Esophagus mucosa (tissue), 1 donor: ENCODE results near the gene AZGP1. TPM values are rescaled to one million over a fixed set of nuclear protein-coding genes. Genes with fewer than 3 reads are reported as not detected.
"Not testable (repeated sequence)": the region's sequence is repeated elsewhere in the genome, so short reads cannot be mapped to it uniquely, and the experiment has no call there.

Experiments used
- ATAC-seq: fragments of 200-7000 bp; cut with Tn5 transposase; one replicate; pipeline ENCODE4 v1.9.1; 2020
- total RNA-seq: library from RNA; stranded (reverse); gene quantifications from one replicate; pipeline ENCODE4 v1.2.4, GENCODE V29; 2023
- donor health status: DM: yes; HTN: yes; CAD: no.

AZGP1 gene
- total RNA-seq, 1 donor from 2014 or later = 10.8 TPM

- ATAC-seq = no peak
Observed at GRCh38 chr7:99949645-99950228, 26.1 kb downstream of the AZGP1 start.

DNA sequence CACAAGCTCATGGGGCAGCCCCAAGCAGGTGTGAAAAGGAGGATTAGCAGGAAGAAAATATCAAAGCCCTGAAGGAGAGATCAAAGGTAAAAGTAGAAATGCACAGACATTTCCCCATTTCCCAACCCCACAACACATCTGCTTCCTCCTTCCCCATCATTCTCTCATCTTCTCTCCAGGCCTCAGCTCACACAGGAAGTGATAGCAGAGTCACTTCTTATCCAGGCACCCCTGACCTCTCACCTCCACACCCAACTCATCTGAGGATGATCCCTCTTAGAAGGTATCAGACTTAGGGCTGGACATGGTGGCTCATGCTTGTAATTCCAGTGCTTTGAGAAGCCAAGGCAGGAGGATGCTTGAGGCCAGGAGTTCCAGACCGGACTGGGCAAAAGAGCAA is 28.2 kb downstream of the AZGP1 start:
- no peak for ATAC-seq

DNA sequence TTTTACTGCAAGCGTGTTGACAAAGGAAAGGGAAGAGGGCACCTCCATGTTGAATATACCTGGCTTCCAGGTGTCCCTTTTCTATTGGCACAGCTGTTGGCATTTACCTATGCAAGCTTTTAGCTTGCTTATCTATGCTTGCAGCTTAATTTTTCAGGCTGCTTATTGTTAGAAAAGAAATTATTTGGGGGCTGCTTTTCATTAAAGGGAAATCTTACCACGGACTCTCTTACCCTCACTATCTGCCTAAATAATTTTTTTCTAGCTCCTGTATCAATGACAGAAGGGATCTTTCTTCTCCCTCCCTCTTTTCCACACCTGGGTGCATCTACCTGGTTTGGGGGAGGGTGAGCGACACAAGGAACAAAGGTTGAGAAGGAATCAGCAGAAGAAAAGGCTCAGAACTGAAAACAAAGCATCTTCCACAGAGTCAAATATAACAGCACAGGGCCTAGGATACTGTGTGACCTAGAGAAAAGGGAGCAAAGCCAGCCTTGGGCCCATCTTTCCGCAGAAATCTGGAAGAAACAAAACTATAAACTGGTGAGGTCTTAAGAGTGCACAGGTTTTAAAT is 31.2 kb downstream of the AZGP1 start:
- ATAC-seq = no peak

DNA sequence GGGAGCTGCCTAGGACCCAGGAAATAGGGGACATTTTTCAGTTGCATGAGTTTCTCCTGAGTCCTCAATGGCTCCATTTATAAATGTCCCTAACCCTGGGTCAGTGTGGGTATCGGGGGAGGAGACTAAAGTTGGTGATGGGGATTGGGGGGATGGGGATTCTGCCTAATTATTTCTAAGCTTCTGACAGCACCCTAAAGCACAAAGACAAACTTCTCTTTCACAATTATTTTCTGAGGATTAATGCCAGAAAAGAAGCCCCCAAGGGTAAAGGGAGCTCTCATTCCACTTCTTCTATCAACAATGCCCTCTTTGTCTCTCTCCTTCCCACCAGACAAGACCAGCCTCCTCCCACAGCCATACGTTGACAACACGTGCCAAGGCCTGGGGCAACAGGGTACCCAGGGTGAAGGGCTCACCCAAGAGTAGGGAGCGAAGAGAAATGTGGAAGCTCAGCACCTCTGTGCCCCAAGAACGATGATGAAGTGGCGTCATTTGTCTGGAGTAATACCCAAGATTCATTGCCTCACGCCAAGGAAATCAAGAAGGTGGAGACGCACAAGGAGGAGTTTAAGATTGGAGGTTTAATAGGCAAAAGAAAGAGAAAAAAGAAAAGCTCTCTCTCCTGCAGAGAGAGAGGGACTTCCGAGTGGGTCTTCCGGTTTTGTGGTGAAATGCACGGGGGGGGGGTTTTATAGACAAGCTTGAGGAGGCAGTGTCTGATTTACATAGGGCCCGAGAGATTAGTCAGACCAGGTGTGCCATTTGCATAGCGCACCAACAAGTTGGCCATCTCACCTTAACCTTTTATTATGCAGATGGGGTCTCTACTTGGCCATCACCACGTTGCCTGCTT is 32.0 kb downstream of the AZGP1 start:
- no peak for ATAC-seq

- no peak for ATAC-seq
Observed at GRCh38 chr7:99938296-99938695, 37.5 kb downstream of the AZGP1 start.

DNA sequence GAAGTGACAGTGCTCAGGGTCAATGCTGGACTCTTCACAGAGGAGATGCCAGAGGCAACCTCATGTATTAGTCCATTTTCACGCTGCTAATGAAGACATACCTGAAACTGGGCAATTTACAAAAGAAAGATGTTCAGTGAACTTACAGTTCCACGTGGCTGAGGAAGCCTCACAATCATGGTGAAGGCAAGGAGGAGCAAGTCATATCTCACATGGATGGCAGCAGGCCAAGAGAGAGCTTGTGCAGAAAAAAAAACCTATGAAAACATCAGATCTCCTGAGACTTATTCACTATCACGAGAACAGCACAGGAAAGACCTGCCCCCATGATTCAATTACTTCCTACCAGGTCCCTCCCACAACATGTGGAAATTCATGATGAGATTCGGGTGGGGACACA is 40.8 kb downstream of the AZGP1 start:
- ATAC-seq = not testable (repeated sequence)

DNA sequence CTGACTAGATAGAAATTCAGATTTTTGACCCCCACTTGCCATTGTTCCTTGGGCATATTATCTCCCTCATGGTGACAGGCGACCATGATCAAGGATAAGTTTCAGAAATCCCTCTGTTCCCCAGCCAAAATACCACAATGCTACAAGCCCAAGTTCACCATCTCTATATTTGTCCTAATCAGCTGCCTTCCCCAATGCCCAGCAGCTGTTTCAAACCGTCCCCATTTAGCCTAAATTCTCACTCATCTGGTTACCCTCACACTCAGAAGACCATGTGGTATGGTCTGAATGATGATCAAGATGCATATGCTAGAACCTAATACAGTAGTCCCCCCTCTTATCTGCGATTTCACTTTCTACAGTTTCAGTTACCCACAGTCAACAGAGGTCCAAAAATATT is 45.5 kb downstream of the AZGP1 start:
- ATAC-seq = no peak

GRCh38 chr7:99929730-99930053 is 46.1 kb downstream of the AZGP1 start:
- no peak for ATAC-seq

DNA sequence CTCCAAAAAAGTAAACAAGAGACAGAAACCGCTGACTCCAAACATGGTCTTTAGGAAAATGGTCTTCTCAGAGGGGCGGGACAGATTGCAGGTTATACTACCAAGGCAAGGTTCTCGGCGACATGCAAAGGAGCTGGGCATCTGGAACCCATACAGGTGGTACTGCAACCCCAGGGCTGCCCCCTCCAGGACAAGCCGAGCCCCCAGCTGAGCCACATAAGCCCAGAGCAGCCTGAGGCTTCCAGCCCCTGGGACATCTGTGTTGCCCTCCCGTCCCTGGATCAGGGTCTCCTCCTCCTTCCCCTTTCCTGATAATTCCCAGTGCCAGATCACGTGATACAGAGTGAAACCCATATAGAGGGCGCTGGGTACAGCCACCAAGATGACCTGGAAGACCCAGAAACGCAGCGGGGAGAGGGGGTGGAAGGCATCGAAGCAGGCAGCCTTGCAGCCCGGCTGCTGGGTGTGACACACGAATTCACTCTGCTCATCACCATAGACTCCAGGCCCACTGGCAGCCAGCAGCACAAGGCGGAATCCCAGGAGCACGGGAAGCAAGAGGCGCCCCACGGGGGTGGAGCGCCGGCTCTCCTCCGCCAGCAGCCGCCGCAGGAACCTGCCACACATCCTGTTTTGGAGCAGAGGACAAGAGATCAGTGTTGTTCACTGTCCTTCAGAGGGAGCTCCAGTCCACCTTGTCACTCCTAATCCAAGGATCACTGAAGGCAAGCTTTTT is 46.7 kb downstream of the AZGP1 start, which contains the start of gene GJC3:
Gene GJC3, minus strand, starts transcription at position 627 of the 736 bp plus-strand sequence. Its CDS starts 0 bp downstream, at position 627.
- peak; percentile 79 for ATAC-seq

DNA sequence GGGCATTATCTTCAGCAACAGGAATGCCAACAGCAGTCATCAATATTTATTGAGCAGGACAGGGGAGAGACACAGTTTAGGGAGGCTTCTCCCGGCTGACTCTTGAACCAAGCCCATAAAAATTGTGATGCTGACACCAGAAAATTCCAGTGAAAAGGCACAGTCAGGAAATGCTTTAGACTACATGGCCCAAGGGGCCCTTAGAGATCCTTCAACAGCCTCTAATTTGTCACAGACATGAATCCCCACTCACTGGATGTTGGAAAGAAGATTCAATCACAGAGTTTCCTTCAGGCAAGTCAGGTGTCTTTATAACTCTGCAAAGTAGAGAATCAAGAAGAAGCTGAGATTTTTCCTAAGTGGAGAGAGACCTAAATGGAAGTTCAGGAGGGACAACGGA is 47.6 kb downstream of the AZGP1 start:
- ATAC-seq = no peak

GRCh38 chr7:99927536-99927935 is 48.3 kb downstream of the AZGP1 start:
- ATAC-seq = no peak

DNA sequence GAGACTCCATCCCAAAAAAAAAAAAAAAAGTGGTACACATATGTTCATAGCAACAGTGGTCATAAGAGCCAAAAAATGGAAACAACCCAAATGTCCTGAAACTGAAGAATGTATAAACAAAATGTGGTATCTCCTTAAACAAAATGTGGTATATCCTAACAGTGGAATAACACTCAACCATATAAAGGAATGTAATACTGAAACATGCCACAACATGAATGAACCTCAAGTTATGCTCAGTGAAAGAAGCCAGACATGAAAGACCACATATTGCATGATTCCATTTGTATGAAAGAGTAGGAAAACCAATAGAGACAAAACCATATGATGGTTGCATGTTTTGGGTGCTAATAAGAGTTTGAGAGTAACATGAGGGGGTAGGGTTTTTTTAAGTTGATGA is 49.5 kb downstream of the AZGP1 start:
- peak; percentile 56 for ATAC-seq

DNA sequence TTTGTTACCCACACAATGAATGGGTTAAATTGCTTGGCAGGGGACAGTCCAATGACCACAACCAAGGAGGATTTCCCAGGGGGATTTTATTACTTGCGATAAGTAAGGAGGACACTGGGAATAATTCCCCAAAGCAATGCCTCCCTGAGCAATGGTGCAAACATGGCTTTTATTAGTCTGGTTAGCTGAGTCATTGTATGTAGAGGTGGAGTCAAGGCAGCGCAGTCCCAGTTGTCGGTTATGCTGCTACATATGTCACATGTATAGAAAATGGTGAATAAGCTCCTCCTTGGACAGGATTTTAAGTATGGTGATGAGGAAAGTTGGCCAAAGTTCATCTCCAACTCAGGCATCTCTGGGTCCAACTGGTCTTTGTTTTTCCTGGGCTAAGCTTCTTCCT is 52.6 kb downstream of the AZGP1 start:
- ATAC-seq = no peak

- no peak for ATAC-seq
Observed at GRCh38 chr7:99920149-99920548, 55.7 kb downstream of the AZGP1 start.

DNA sequence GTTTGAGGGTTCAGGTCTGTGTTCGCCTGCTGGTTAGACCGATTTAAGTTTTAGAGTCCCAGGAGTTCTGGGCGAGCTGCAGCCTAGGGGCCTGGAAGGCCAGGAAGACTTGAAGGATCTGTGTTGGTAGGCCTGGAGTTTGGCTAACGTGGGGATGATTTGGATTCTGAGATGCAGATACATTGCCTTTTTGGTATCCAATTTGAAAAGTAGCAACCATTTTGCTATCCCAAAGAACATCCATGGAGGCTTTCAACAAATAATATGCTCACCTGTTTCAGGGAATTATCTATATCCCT is 56.1 kb downstream of the AZGP1 start:
- no peak for ATAC-seq

GRCh38 chr7:99918959-99919813 is 56.6 kb downstream of the AZGP1 start, which contains the start of gene TRIM4:
Gene TRIM4, minus strand, starts transcription at chr7:99919530. Its CDS starts 129 bp downstream, at chr7:99919401.
- ATAC-seq = peak; percentile 99

Other genes starting within 250 kb of the AZGP1 start
- gene CYP3A7, start 240.8 kb downstream of the AZGP1 start, total RNA-seq = not detected
- 0.24 TPM for gene CYP3A4, start 191.8 kb downstream of the AZGP1 start, total RNA-seq
- gene CYP3A43, start 148.0 kb downstream of the AZGP1 start, total RNA-seq = not detected
- 0.28 TPM for gene OR2AE1, start 99.0 kb downstream of the AZGP1 start, total RNA-seq
- gene TRIM4, start 56.5 kb downstream of the AZGP1 start, total RNA-seq = 13.9 TPM
- 0.20 TPM for gene GJC3, start 46.4 kb downstream of the AZGP1 start, total RNA-seq
- gene ZKSCAN1, start 39.6 kb upstream of the AZGP1 start, total RNA-seq = 62.4 TPM
- 3.7 TPM for gene ZSCAN21, start 73.7 kb upstream of the AZGP1 start, total RNA-seq
- gene ZNF3, start 105.7 kb upstream of the AZGP1 start, total RNA-seq = 12.4 TPM
- 95.0 TPM for gene COPS6, start 112.9 kb upstream of the AZGP1 start, total RNA-seq
- 53.0 TPM for gene MCM7, start 125.4 kb upstream of the AZGP1 start, total RNA-seq
- gene AP4M1, start 125.6 kb upstream of the AZGP1 start, total RNA-seq = 15.1 TPM
- 23.3 TPM for gene TAF6, start 143.3 kb upstream of the AZGP1 start, total RNA-seq
- gene CNPY4, start 143.6 kb upstream of the AZGP1 start, total RNA-seq = 3.4 TPM
- gene MBLAC1, start 150.9 kb upstream of the AZGP1 start, total RNA-seq = 1.7 TPM
- gene LAMTOR4, start 172.9 kb upstream of the AZGP1 start, total RNA-seq = 71.1 TPM
- 16.3 TPM for gene TRAPPC14, start 182.7 kb upstream of the AZGP1 start, total RNA-seq
- gene GAL3ST4, start 192.6 kb upstream of the AZGP1 start, total RNA-seq = 5.6 TPM
- gene GPC2, start 201.3 kb upstream of the AZGP1 start, total RNA-seq = 0.20 TPM
- 0.48 TPM for gene STAG3, start 201.9 kb upstream of the AZGP1 start, total RNA-seq
- 0.36 TPM for gene PVRIG, start 243.9 kb upstream of the AZGP1 start, total RNA-seq